ENCODE measurements around the gene GAREM1.

GAREM1 gene

GRCh38 chr18:32287873-32288272 lies 182.8 kb downstream of the GAREM1 start:
- Histone ChIP-seq H3K27ac (ENCODE audit: low read length) (no peak overlapping the region), H3K36me3 (ENCODE audit: control insufficient read depth in 1 of 2, insufficient read depth in 2 of 2, low read length in 2 of 2) (peaks cover 3 to 14% of the 10 kb centered on the region in 2 donors)

GRCh38 chr18:32287249-32287648 lies 183.4 kb downstream of the GAREM1 start:
- no peak overlapping the region for H3K27ac ChIP-seq (ENCODE audit: low read length)
- H3K27me3 ChIP-seq (ENCODE audit: low read depth, low read length): no peaks in the 10 kb centered on the region
- H3K9me3 ChIP-seq (ENCODE audit: control insufficient read depth in 1 of 2, low read length in 2 of 2): no peaks in the 10 kb centered on the region
- H3K36me3 ChIP-seq (ENCODE audit: control insufficient read depth in 1 of 2, insufficient read depth in 2 of 2, low read length in 2 of 2): peaks cover 3 to 14% of the 10 kb centered on the region in 2 donors
- H3K4me1 ChIP-seq (ENCODE audit: control insufficient read depth in 1 of 2, insufficient read depth in 2 of 2, low read length in 2 of 2): peaks cover 0 to 7% of the 10 kb centered on the region in 2 donors
- H3K4me3 ChIP-seq (ENCODE audit: low read depth in 1 of 2, low read length in 2 of 2): no peak overlapping the region

More at GRCh38 chr18:32287873-32288272, 182.8 kb downstream of the GAREM1 start:
- H3K4me3 ChIP-seq (ENCODE audit: low read depth in 1 of 2, low read length in 2 of 2): no peak overlapping the region
- peaks cover 0 to 2% of the 10 kb centered on the region in 2 donors for H3K4me1 ChIP-seq (ENCODE audit: control insufficient read depth in 1 of 2, insufficient read depth in 2 of 2, low read length in 2 of 2)
- H3K27me3 ChIP-seq (ENCODE audit: low read depth, low read length): no peaks in the 10 kb centered on the region
- no peaks in the 10 kb centered on the region for H3K9me3 ChIP-seq (ENCODE audit: control insufficient read depth in 1 of 2, low read length in 2 of 2)

DNA sequence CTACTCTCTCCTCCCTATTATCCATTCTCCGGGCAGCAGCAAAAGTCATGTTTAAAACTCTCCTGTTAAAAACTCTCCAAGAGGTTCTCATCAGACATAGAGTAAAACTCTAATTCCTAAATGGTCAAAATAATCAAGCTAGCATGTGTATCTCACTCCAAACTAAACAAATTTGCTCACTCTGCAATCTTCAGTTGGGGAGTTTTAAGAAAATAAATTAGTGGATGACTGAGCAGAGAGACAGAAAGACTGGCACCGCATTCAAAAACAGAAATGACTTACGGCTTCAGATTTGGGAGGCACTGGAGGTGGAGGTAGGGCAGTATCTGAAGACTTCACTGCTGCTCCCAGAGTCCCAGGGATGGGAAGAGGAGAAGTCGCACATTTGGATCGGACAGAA lies 183.9 kb downstream of the GAREM1 start:
- H3K4me3 ChIP-seq (ENCODE audit: low read depth in 1 of 2, low read length in 2 of 2): no peak overlapping the region
- no peak overlapping the region for H3K27ac ChIP-seq (ENCODE audit: low read length)
- no peaks in the 10 kb centered on the region for H3K27me3 ChIP-seq (ENCODE audit: low read depth, low read length)
- no peaks in the 10 kb centered on the region for H3K9me3 ChIP-seq (ENCODE audit: control insufficient read depth in 1 of 2, low read length in 2 of 2)
- H3K4me1 ChIP-seq (ENCODE audit: control insufficient read depth in 1 of 2, insufficient read depth in 2 of 2, low read length in 2 of 2): peaks cover 0 to 7% of the 10 kb centered on the region in 2 donors
- H3K36me3 ChIP-seq (ENCODE audit: control insufficient read depth in 1 of 2, insufficient read depth in 2 of 2, low read length in 2 of 2): peaks cover 3 to 14% of the 10 kb centered on the region in 2 donors

- Histone ChIP-seq H3K36me3 (ENCODE audit: control insufficient read depth in 1 of 2, insufficient read depth in 2 of 2, low read length in 2 of 2) (peaks cover 3 to 14% of the 10 kb centered on the region in 2 donors), H3K27me3 (ENCODE audit: low read depth, low read length) (no peaks in the 10 kb centered on the region), H3K4me3 (ENCODE audit: low read depth in 1 of 2, low read length in 2 of 2) (no peak overlapping the region), H3K9me3 (ENCODE audit: control insufficient read depth in 1 of 2, low read length in 2 of 2) (no peaks in the 10 kb centered on the region), H3K4me1 (ENCODE audit: control insufficient read depth in 1 of 2, insufficient read depth in 2 of 2, low read length in 2 of 2) (peaks cover 0 to 19% of the 10 kb centered on the region in 2 donors), H3K27ac (ENCODE audit: low read length) (no peak overlapping the region)
Observed at GRCh38 chr18:32284284-32284683, 186.4 kb downstream of the GAREM1 start.

DNA sequence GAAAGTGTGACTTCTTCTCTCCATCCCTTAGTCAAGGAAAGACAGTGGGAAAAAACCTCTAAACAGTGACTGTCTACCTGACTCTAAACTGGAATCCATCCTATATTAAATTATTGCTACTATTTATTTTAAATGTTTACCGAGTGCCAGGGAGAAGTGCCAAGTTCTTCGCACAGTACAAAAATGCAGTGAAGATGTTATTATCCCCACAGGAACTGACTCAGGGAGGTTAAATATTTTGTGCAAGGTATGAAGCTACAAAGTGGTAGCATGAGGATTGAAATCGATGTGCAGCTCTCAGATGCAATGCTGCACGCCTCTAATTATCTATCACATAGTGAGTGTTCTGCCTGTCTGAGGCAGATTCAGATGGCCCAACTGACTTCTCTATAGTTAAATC lies 189.8 kb downstream of the GAREM1 start:
- peaks cover 14 to 19% of the 10 kb centered on the region in 2 donors for H3K4me1 ChIP-seq (ENCODE audit: control insufficient read depth in 1 of 2, insufficient read depth in 2 of 2, low read length in 2 of 2)
- no peak overlapping the region for H3K27ac ChIP-seq (ENCODE audit: low read length)
- H3K9me3 ChIP-seq (ENCODE audit: control insufficient read depth in 1 of 2, low read length in 2 of 2): no peaks in the 10 kb centered on the region
- H3K4me3 ChIP-seq (ENCODE audit: low read depth in 1 of 2, low read length in 2 of 2): no peak overlapping the region
- H3K27me3 ChIP-seq (ENCODE audit: low read depth, low read length): no peaks in the 10 kb centered on the region
- H3K36me3 ChIP-seq (ENCODE audit: control insufficient read depth in 1 of 2, insufficient read depth in 2 of 2, low read length in 2 of 2): no peaks in the 10 kb centered on the region

- Histone ChIP-seq H3K9me3 (ENCODE audit: control insufficient read depth in 1 of 2, low read length in 2 of 2) (no peaks in the 10 kb centered on the region), H3K27ac (ENCODE audit: low read length) (no peak overlapping the region), H3K27me3 (ENCODE audit: low read depth, low read length) (no peaks in the 10 kb centered on the region), H3K4me1 (ENCODE audit: control insufficient read depth in 1 of 2, insufficient read depth in 2 of 2, low read length in 2 of 2) (peaks cover 14 to 19% of the 10 kb centered on the region in 2 donors), H3K36me3 (ENCODE audit: control insufficient read depth in 1 of 2, insufficient read depth in 2 of 2, low read length in 2 of 2) (no peaks in the 10 kb centered on the region), H3K4me3 (ENCODE audit: low read depth in 1 of 2, low read length in 2 of 2) (no peak overlapping the region)
Observed at GRCh38 chr18:32280188-32280783, 190.4 kb downstream of the GAREM1 start.

DNA sequence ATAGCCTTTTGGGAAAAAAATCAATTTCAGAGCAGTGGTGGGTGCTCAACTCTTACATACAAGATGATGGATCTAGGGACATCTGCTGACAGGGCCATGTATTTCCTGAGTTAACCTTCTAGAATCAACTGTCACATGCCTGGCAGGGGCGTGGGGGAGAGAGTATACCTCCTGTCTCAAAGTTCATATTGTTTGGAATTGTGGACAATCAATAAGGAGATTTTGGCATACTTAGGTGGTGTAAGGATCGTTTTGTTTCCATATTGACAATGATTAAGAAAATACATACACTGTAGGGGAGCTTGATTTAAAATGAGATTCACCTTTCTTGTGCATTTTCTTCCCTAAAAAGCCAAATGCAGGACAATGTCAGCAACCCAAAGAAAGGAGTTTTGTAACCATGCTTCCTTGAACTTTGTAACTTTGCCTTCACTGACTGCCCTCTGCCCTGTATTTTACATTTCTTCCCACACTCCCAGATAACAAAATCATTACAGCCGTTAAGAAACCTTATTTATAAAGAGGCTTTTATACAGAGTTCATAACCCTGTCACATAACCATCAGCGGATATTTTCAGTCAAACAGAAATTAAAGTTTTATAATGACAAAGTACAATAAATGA lies 192.4 kb downstream of the GAREM1 start:
- Histone ChIP-seq H3K27me3 (ENCODE audit: low read depth, low read length) (no peaks in the 10 kb centered on the region), H3K4me3 (ENCODE audit: low read depth in 1 of 2, low read length in 2 of 2) (no peak overlapping the region), H3K36me3 (ENCODE audit: control insufficient read depth in 1 of 2, insufficient read depth in 2 of 2, low read length in 2 of 2) (no peaks in the 10 kb centered on the region), H3K9me3 (ENCODE audit: control insufficient read depth in 1 of 2, low read length in 2 of 2) (no peaks in the 10 kb centered on the region), H3K27ac (ENCODE audit: low read length) (peak overlapping the region; percentile 43), H3K4me1 (ENCODE audit: control insufficient read depth in 1 of 2, insufficient read depth in 2 of 2, low read length in 2 of 2) (peaks cover 14 to 19% of the 10 kb centered on the region in 2 donors)

DNA sequence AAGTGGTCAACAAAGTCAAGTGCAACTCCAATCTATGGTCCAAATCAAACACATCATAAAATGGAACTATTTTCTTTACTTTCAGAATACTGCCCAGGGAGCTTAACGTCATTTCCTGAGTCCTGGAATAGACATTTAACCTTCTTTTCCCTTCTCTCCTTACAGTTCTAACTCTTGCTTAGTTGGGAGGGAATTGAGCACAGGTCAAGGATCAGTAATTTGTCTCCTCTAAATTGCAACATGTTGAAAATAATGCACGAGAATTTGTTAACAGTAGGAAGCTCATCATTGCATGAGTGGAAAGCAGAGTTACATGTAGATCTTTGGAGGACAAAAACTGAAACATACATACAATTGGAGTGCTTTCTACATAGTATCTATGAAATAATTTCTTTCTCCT lies 193.1 kb downstream of the GAREM1 start:
- Histone ChIP-seq H3K4me3 (ENCODE audit: low read depth in 1 of 2, low read length in 2 of 2) (no peak overlapping the region), H3K4me1 (ENCODE audit: control insufficient read depth in 1 of 2, insufficient read depth in 2 of 2, low read length in 2 of 2) (peaks cover 13 to 14% of the 10 kb centered on the region in 2 donors), H3K27ac (ENCODE audit: low read length) (peak overlapping the region; percentile 43), H3K9me3 (ENCODE audit: control insufficient read depth in 1 of 2, low read length in 2 of 2) (no peaks in the 10 kb centered on the region), H3K36me3 (ENCODE audit: control insufficient read depth in 1 of 2, insufficient read depth in 2 of 2, low read length in 2 of 2) (no peaks in the 10 kb centered on the region), H3K27me3 (ENCODE audit: low read depth, low read length) (no peaks in the 10 kb centered on the region)

DNA sequence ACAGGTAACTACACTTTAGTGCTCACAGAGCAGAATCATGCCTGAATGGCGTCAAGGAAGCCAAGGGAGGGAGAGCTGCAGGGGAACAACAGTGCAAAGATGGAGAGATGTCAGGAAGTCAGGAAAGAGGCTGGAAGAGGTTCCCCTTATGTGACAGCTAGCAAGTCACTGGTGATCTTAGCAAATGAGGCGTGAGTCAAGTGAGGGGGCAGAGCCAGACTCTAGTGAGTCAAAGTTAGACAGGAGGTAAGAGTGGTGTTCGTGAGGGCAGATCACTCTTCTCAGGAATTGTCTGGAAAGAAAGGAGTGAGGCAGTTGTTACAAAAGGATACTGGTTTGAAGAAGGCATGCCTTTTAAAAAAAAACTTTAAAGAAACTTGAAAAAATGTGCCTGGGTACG lies 193.8 kb downstream of the GAREM1 start:
- Histone ChIP-seq H3K27me3 (ENCODE audit: low read depth, low read length) (no peaks in the 10 kb centered on the region), H3K4me3 (ENCODE audit: low read depth in 1 of 2, low read length in 2 of 2) (no peak overlapping the region), H3K9me3 (ENCODE audit: control insufficient read depth in 1 of 2, low read length in 2 of 2) (no peaks in the 10 kb centered on the region), H3K4me1 (ENCODE audit: control insufficient read depth in 1 of 2, insufficient read depth in 2 of 2, low read length in 2 of 2) (peaks cover 12 to 15% of the 10 kb centered on the region in 2 donors), H3K36me3 (ENCODE audit: control insufficient read depth in 1 of 2, insufficient read depth in 2 of 2, low read length in 2 of 2) (no peaks in the 10 kb centered on the region), H3K27ac (ENCODE audit: low read length) (no peak overlapping the region)

GRCh38 chr18:32276256-32276655 lies 194.4 kb downstream of the GAREM1 start:
- Histone ChIP-seq H3K4me3 (ENCODE audit: low read depth in 1 of 2, low read length in 2 of 2) (no peak overlapping the region), H3K36me3 (ENCODE audit: control insufficient read depth in 1 of 2, insufficient read depth in 2 of 2, low read length in 2 of 2) (no peaks in the 10 kb centered on the region), H3K4me1 (ENCODE audit: control insufficient read depth in 1 of 2, insufficient read depth in 2 of 2, low read length in 2 of 2) (peaks cover 11 to 20% of the 10 kb centered on the region in 2 donors), H3K27ac (ENCODE audit: low read length) (no peak overlapping the region), H3K9me3 (ENCODE audit: control insufficient read depth in 1 of 2, low read length in 2 of 2) (no peaks in the 10 kb centered on the region), H3K27me3 (ENCODE audit: low read depth, low read length) (no peaks in the 10 kb centered on the region)

DNA sequence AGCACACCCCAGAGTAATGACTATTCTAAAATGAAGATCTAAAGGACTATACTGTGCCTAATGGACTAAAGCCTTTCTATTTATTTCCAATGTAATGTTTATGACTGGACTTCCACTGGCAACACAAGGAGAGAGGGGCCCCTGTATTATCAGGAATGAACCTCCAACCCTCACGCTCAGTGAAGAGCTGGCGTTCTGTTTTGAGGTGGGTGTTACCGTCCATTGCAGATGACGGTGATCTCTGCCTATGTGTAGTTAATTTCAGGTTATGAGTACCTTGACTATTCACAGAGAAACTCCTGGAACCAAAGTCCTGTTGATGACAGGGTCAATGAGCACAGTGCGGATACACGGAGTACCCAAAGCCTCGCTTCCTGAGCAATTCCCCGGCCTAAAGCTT lies 195.5 kb downstream of the GAREM1 start:
- Histone ChIP-seq H3K9me3 (ENCODE audit: control insufficient read depth in 1 of 2, low read length in 2 of 2) (no peaks in the 10 kb centered on the region), H3K4me1 (ENCODE audit: control insufficient read depth in 1 of 2, insufficient read depth in 2 of 2, low read length in 2 of 2) (peaks cover 2 to 20% of the 10 kb centered on the region in 2 donors), H3K4me3 (ENCODE audit: low read depth in 1 of 2, low read length in 2 of 2) (no peak overlapping the region), H3K27ac (ENCODE audit: low read length) (no peak overlapping the region), H3K27me3 (ENCODE audit: low read depth, low read length) (no peaks in the 10 kb centered on the region), H3K36me3 (ENCODE audit: control insufficient read depth in 1 of 2, insufficient read depth in 2 of 2, low read length in 2 of 2) (no peaks in the 10 kb centered on the region)

DNA sequence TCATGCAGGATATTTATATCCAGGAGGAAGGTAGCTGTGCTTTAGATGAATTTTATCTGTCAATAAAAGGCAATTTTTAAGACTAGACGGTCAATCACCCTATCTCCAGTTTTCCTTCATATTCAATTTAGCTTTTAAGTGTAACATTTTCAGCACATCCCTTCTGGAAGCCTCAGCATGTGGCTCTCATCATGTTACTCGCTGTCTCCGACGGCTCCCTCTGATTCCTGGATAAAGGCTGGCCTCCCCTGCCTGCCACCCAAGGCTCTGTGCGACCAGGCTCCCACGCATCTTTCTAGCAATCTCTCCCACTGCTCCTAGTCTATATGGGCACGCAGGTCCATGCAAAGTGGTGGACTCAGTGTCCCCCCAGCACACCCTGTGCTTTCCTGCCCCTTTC lies 196.4 kb downstream of the GAREM1 start:
- peaks cover 4 to 5% of the 10 kb centered on the region in 2 donors for H3K36me3 ChIP-seq (ENCODE audit: control insufficient read depth in 1 of 2, insufficient read depth in 2 of 2, low read length in 2 of 2)
- H3K4me1 ChIP-seq (ENCODE audit: control insufficient read depth in 1 of 2, insufficient read depth in 2 of 2, low read length in 2 of 2): peaks cover 0 to 20% of the 10 kb centered on the region in 2 donors
- no peak overlapping the region for H3K27ac ChIP-seq (ENCODE audit: low read length)
- H3K27me3 ChIP-seq (ENCODE audit: low read depth, low read length): no peaks in the 10 kb centered on the region
- no peaks in the 10 kb centered on the region for H3K9me3 ChIP-seq (ENCODE audit: control insufficient read depth in 1 of 2, low read length in 2 of 2)
- no peak overlapping the region for H3K4me3 ChIP-seq (ENCODE audit: low read depth in 1 of 2, low read length in 2 of 2)

All from muscle layer of duodenum (tissue), 2 donors.